HG03095 (cell line): ENCODE measurements around the gene LRRC15.

Experiments
- ATAC-seq: cut with Tn5 transposase; IDR thresholded peaks from one replicate; pipeline ENCODE4 v1.9.1; 2021; ENCODE audit warnings: moderate library complexity; ENCODE audit not compliant: unreplicated experiment

Gene LRRC15

GRCh38 chr3:194320744-194321243, 48.7 kb downstream of the LRRC15 start:
- no peak for ATAC-seq

- no peak for ATAC-seq
Measured at GRCh38 chr3:194320100-194320499, 49.4 kb downstream of the LRRC15 start.

GRCh38 chr3:194318511-194319161, 50.9 kb downstream of the LRRC15 start:
- no peak for ATAC-seq

GRCh38 chr3:194316918-194317317, 52.6 kb downstream of the LRRC15 start:
- ATAC-seq = no peak

GRCh38 chr3:194315965-194316361, 53.6 kb downstream of the LRRC15 start:
- no peak for ATAC-seq

GRCh38 chr3:194315088-194315964, 54.2 kb downstream of the LRRC15 start:
- peak; percentile 78 for ATAC-seq

- ATAC-seq = no peak
Measured at GRCh38 chr3:194314388-194315068, 55.0 kb downstream of the LRRC15 start.

GRCh38 chr3:194313560-194314387, 55.8 kb downstream of the LRRC15 start:
- no peak for ATAC-seq

GRCh38 chr3:194312743-194313281, 56.7 kb downstream of the LRRC15 start:
- ATAC-seq = no peak

- ATAC-seq = no peak
Measured at GRCh38 chr3:194312186-194312742, 57.3 kb downstream of the LRRC15 start.

GRCh38 chr3:194311000-194311399, 58.5 kb downstream of the LRRC15 start:
- no peak for ATAC-seq

GRCh38 chr3:194310060-194310835, 59.3 kb downstream of the LRRC15 start:
- no peak for ATAC-seq

- no peak for ATAC-seq
Measured at GRCh38 chr3:194308601-194309449, 60.7 kb downstream of the LRRC15 start.

- ATAC-seq = no peak
Measured at GRCh38 chr3:194307849-194308248, 61.7 kb downstream of the LRRC15 start.

GRCh38 chr3:194306771-194307640, 62.5 kb downstream of the LRRC15 start:
- peak; percentile 48 for ATAC-seq

- ATAC-seq = peak; percentile 19
Measured at GRCh38 chr3:194306109-194306686, 63.3 kb downstream of the LRRC15 start.
